WTC11 (cell line): ENCODE measurements around the gene TMEM147.

Experiments used
- CBFB ChIP-seq: sonication (generic); formaldehyde crosslinking; IDR thresholded peaks from 2 replicates; pipeline ENCODE4 v1.8.1; 2022; ENCODE audit warnings: mild to moderate bottlenecking, low read depth, missing genetic modification reagents
- CTCF ChIP-seq: fragments of 200-600 bp; IDR thresholded peaks from 2 replicates; pipeline ENCODE4 v1.8.0; 2022; ENCODE audit warnings: antibody characterized with exemption
- E2F4 ChIP-seq: sonication (generic); formaldehyde crosslinking; IDR thresholded peaks from 2 replicates; pipeline ENCODE4 v1.8.1; 2022; ENCODE audit warnings: low read depth, mild to moderate bottlenecking, moderate library complexity, missing genetic modification reagents, borderline replicate concordance
- JUN ChIP-seq: sonication (generic); formaldehyde crosslinking; IDR thresholded peaks from 2 replicates; pipeline ENCODE4 v1.8.0; 2023; ENCODE audit warnings: mild to moderate bottlenecking, missing genetic modification reagents
- NR3C1 ChIP-seq: sonication (generic); formaldehyde crosslinking; conservative IDR thresholded peaks from 2 replicates; pipeline ENCODE4 v1.8.1; 2023; ENCODE audit warnings: low read depth, mild to moderate bottlenecking, missing genetic modification reagents
- TCF7 ChIP-seq: sonication (generic); formaldehyde crosslinking; IDR thresholded peaks from 2 replicates; pipeline ENCODE4 v1.8.0; 2022; ENCODE audit warnings: mild to moderate bottlenecking, low read depth, missing genetic modification reagents, moderate library complexity
- TP53 ChIP-seq: sonication (generic); formaldehyde crosslinking; IDR thresholded peaks from 2 replicates; pipeline ENCODE4 v1.8.1; 2023; ENCODE audit warnings: mild to moderate bottlenecking, missing genetic modification reagents
- ZNF232 ChIP-seq: sonication (generic); formaldehyde crosslinking; IDR thresholded peaks from 2 replicates; pipeline ENCODE4 v1.8.0; 2022; ENCODE audit warnings: mild to moderate bottlenecking, missing genetic modification reagents
- TF ChIP-seq, protein P1 (sequence below): sonication (generic); formaldehyde crosslinking; IDR thresholded peaks from 2 replicates; pipeline ENCODE4 v1.8.0; 2022; ENCODE audit warnings: mild to moderate bottlenecking, missing genetic modification reagents

GRCh38 chr19:35561436-35561835, 16.0 kb downstream of the TMEM147 start:
- TF ChIP-seq CTCF (no peak), ZNF232 (CRISPR knock-in tag) (no peak), TCF7 (CRISPR knock-in tag) (no peak), JUN (CRISPR knock-in tag) (no peak), CBFB (CRISPR knock-in tag) (no peak), NR3C1 (CRISPR knock-in tag) (no peak), E2F4 (no peak), TP53 (no peak)
- TF ChIP-seq, protein P1, sequence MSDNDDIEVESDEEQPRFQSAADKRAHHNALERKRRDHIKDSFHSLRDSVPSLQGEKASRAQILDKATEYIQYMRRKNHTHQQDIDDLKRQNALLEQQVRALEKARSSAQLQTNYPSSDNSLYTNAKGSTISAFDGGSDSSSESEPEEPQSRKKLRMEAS: no peak
